ENCODE measurements around the gene CPNE6.

- TF ChIP-seq CTCF (IDR thresholded peaks at IDR 0.05 in 2 of 3, conservative IDR thresholded peaks at IDR 0.05 in 1 of 3; ENCODE audit: borderline replicate concordance in 1 of 3, insufficient read depth in 1 of 3, low read depth in 2 of 3, low read length in 2 of 3), result no peak
- TF ChIP-seq POLR2A (IDR thresholded peaks at IDR 0.05; ENCODE audit: borderline replicate concordance, extremely low read depth, insufficient read depth, insufficient read length), result no peak
- TF ChIP-seq ZFX (IDR thresholded peaks at IDR 0.05), result no peak
- TF ChIP-seq EZH2 (IDR thresholded peaks at IDR 0.05), result no peak
- no peak for TF ChIP-seq JUND (IDR thresholded peaks at IDR 0.05)
- no peak for TF ChIP-seq EZH2phosphoT487 (IDR thresholded peaks at IDR 0.05; ENCODE audit: borderline replicate concordance)
- TF ChIP-seq ZNF274 (IDR thresholded peaks at IDR 0.05; ENCODE audit: low read depth, low read length), result no peak
- TF ChIP-seq POLR2AphosphoS5 (IDR thresholded peaks at IDR 0.05; ENCODE audit: low read depth, low read length), result no peak
- no peak for TF ChIP-seq ZBTB33 (IDR thresholded peaks at IDR 0.05; ENCODE audit: extremely low read depth, insufficient replicate concordance, low read length)
- TF ChIP-seq CBX3 (IDR thresholded peaks at IDR 0.05; ENCODE audit: low read depth), result no peak
- no peak for TF ChIP-seq SIN3A (IDR thresholded peaks at IDR 0.05; ENCODE audit: low read depth)
- no peak for TF ChIP-seq MAX (IDR thresholded peaks at IDR 0.05)
- no peak for TF ChIP-seq SP1 (IDR thresholded peaks at IDR 0.05; ENCODE audit: low read depth)
- TF ChIP-seq ATF3 (IDR thresholded peaks at IDR 0.05), result no peak
Measured at GRCh38 chr14:24123424-24124417, 52.4 kb downstream of the CPNE6 start.

Measured in HCT116 (cell line).